SH-SY5Y (cell line): ENCODE results near the gene OR10H5.

Experiments used
- GATA2 ChIP-seq: IDR thresholded peaks from 2 replicates; pipeline ENCODE4 v1.6.1; 2011; ENCODE audit warnings: mild to moderate bottlenecking, low read depth, low read length
- GATA3 ChIP-seq: IDR thresholded peaks from 2 replicates; pipeline ENCODE4 v1.6.1; 2011; ENCODE audit warnings: low read depth, mild to moderate bottlenecking, low read length, moderate library complexity

- no peak for TF ChIP-seq GATA2
- no peak for TF ChIP-seq GATA3
These were observed 50.9 kb downstream of the OR10H5 start for GRCh38 chr19:15838351-15838750.
